Trophoblast cell (in vitro differentiated cells and primary cell): ENCODE results near the gene ROCK2.

Experiments used
- DNase-seq, 2 donors: peaks; one replicate each; pipeline ENCODE4 v3.0.0-alpha.2; 2016
- H2AFZ ChIP-seq: 2 replicates; pipeline ENCODE4 v1.6.1; 2013; ENCODE audit warnings: low read length, moderate library complexity, mild to moderate bottlenecking; ENCODE audit not compliant: insufficient read depth, poor library complexity
- H2AK5ac ChIP-seq: 2 replicates; pipeline ENCODE4 v1.6.1; 2013; ENCODE audit warnings: mild to moderate bottlenecking, low read length
- H2BK120ac ChIP-seq: 2 replicates; pipeline ENCODE4 v1.6.1; 2013; ENCODE audit warnings: low read length, mild to moderate bottlenecking, moderate library complexity; ENCODE audit not compliant: insufficient read depth, poor library complexity
- H2BK12ac ChIP-seq: 2 replicates; pipeline ENCODE4 v1.6.1; 2013; ENCODE audit warnings: mild to moderate bottlenecking, low read length, moderate library complexity
- H2BK5ac ChIP-seq: 2 replicates; pipeline ENCODE4 v1.6.1; 2013; ENCODE audit warnings: low read length, low read depth, moderate library complexity, mild to moderate bottlenecking; ENCODE audit not compliant: poor library complexity
- H3K14ac ChIP-seq: 2 replicates; pipeline ENCODE4 v1.6.1; 2013; ENCODE audit warnings: mild to moderate bottlenecking, low read length
- H3K18ac ChIP-seq: 2 replicates; pipeline ENCODE4 v1.6.1; 2013; ENCODE audit warnings: mild to moderate bottlenecking, low read length
- H3K23ac ChIP-seq: 2 replicates; pipeline ENCODE4 v1.6.1; 2013; ENCODE audit warnings: low read length
- H3K27ac ChIP-seq: 2 replicates; pipeline ENCODE4 v1.5.1; 2013; ENCODE audit warnings: low read depth, mild to moderate bottlenecking, inconsistent platforms, low read length, moderate library complexity
- H3K27me3 ChIP-seq: 2 replicates; pipeline ENCODE4 v1.6.1; 2013; ENCODE audit warnings: inconsistent platforms, mild to moderate bottlenecking, low read length, moderate library complexity; ENCODE audit not compliant: insufficient read depth
- H3K36me3 ChIP-seq, 2 experiments: 1 replicate in 1 of 2; 2 replicates in 1 of 2; pipeline ENCODE4 v1.6.1; 2013; ENCODE audit warnings: low read length in 2 of 2, mild to moderate bottlenecking in 2 of 2, moderate library complexity in 1 of 2; ENCODE audit not compliant: insufficient read depth in 2 of 2, control insufficient read depth in 1 of 2
- H3K4ac ChIP-seq: 2 replicates; pipeline ENCODE4 v1.6.1; 2013; ENCODE audit warnings: low read depth, mild to moderate bottlenecking, low read length, moderate library complexity
- H3K4me1 ChIP-seq, 2 experiments: 1 replicate in 1 of 2; 2 replicates in 1 of 2; pipeline ENCODE4 v1.6.1; 2013; ENCODE audit warnings: low read length in 2 of 2, mild to moderate bottlenecking in 2 of 2, moderate library complexity in 1 of 2; ENCODE audit not compliant: insufficient read depth in 2 of 2, control insufficient read depth in 1 of 2
- H3K4me2 ChIP-seq: 2 replicates; pipeline ENCODE4 v1.6.1; 2013; ENCODE audit warnings: inconsistent platforms, mild to moderate bottlenecking, low read length, moderate library complexity
- H3K4me3 ChIP-seq: 2 replicates; pipeline ENCODE4 v1.5.1; 2013; ENCODE audit warnings: mild to moderate bottlenecking, low read depth, low read length, inconsistent platforms
- H3K79me1 ChIP-seq: one replicate; pipeline ENCODE4 v1.6.1; 2013; ENCODE audit warnings: low read length
- H3K79me2 ChIP-seq: 2 replicates; pipeline ENCODE4 v1.6.1; 2013; ENCODE audit warnings: low read length, mild to moderate bottlenecking; ENCODE audit not compliant: control insufficient read depth, insufficient read depth, poor library complexity
- H3K9ac ChIP-seq: 2 replicates; pipeline ENCODE4 v1.6.1; 2013; ENCODE audit warnings: mild to moderate bottlenecking, low read length
- H3K9me3 ChIP-seq: 2 replicates; pipeline ENCODE4 v1.6.1; 2013; ENCODE audit warnings: low read depth, mild to moderate bottlenecking, control low read depth, inconsistent platforms, low read length; ENCODE audit not compliant: insufficient read depth
- H4K12ac ChIP-seq: 2 replicates; pipeline ENCODE4 v1.6.1; 2013; ENCODE audit warnings: low read depth, mild to moderate bottlenecking, low read length, moderate library complexity
- H4K8ac ChIP-seq: 2 replicates; pipeline ENCODE4 v1.6.1; 2013; ENCODE audit warnings: low read depth, mild to moderate bottlenecking, low read length, moderate library complexity
- H4K91ac ChIP-seq: one replicate; pipeline ENCODE4 v1.6.1; 2013; ENCODE audit warnings: low read depth, mild to moderate bottlenecking, low read length, moderate library complexity
- WGBS: extraction: QIAGEN DNeasy Blood & Tissue Kit; methylation state at CpG from one replicate; pipeline ENCODE4 v1.1.7; 2013; ENCODE audit warnings: missing lambda C conversion rate; ENCODE audit not compliant: insufficient read length, insufficient coverage; ENCODE audit errors: extremely low coverage; 5-methylcytosine and 5-hydroxymethylcytosine counted together

Gene ROCK2

GRCh38 chr2:11303290-11304013 lies 41.0 kb downstream of the ROCK2 start:
- Histone ChIP-seq H3K27ac (no peak overlapping the region), H3K4me2 (no peak overlapping the region), H3K36me3 (no peaks in the 10 kb centered on the region), H4K12ac (no peak overlapping the region), H3K4me1 (no peaks in the 10 kb centered on the region), H4K91ac (no peak overlapping the region), H2BK5ac (no peak overlapping the region), H3K9ac (no peak overlapping the region), H3K14ac (no peak overlapping the region), H3K79me2 (peaks cover 2% of the 10 kb centered on the region), H3K4me3 (no peak overlapping the region), H3K4ac (no peak overlapping the region), H2AFZ (no peak overlapping the region), H3K23ac (peak overlapping the region; percentile 99), H4K8ac (no peak overlapping the region), H3K79me1 (no peaks in the 10 kb centered on the region), H2BK12ac (no peak overlapping the region), H3K27me3 (no peaks in the 10 kb centered on the region), H3K18ac (no peak overlapping the region), H3K9me3 (no peaks in the 10 kb centered on the region), H2AK5ac (no peak overlapping the region), H2BK120ac (no peak overlapping the region)
- no peak for DNase-seq
- 100% methylated on average over 1 of the region's 5 CpGs for WGBS

- no peak overlapping the region for H2BK120ac ChIP-seq
- no peak overlapping the region for H3K4me3 ChIP-seq
- no peak overlapping the region for H2AK5ac ChIP-seq
- H3K9me3 ChIP-seq: no peaks in the 10 kb centered on the region
- H2BK5ac ChIP-seq: no peak overlapping the region
- H2AFZ ChIP-seq: no peak overlapping the region
- H4K12ac ChIP-seq: no peak overlapping the region
- no peak overlapping the region for H4K8ac ChIP-seq
- H3K36me3 ChIP-seq: no peaks in the 10 kb centered on the region
- DNase-seq: no peak
- H3K4me2 ChIP-seq: no peak overlapping the region
- no peak overlapping the region for H3K18ac ChIP-seq
- no peak overlapping the region for H3K14ac ChIP-seq
- H3K4ac ChIP-seq: no peak overlapping the region
- no peaks in the 10 kb centered on the region for H3K79me1 ChIP-seq
- H3K27ac ChIP-seq: no peak overlapping the region
- no peaks in the 10 kb centered on the region for H3K4me1 ChIP-seq
- WGBS: no CpG with 5 or more reads among the region's 6 CpGs
- no peak overlapping the region for H2BK12ac ChIP-seq
- H3K23ac ChIP-seq: no peak overlapping the region
- no peaks in the 10 kb centered on the region for H3K27me3 ChIP-seq
- H3K79me2 ChIP-seq: peaks cover 5% of the 10 kb centered on the region
- H3K9ac ChIP-seq: no peak overlapping the region
- H4K91ac ChIP-seq: no peak overlapping the region
Observed at GRCh38 chr2:11299439-11299838, 45.0 kb downstream of the ROCK2 start.

GRCh38 chr2:11298592-11298991 lies 45.8 kb downstream of the ROCK2 start:
- no peak overlapping the region for H3K23ac ChIP-seq
- WGBS: no CpG with 5 or more reads among the region's 3 CpGs
- DNase-seq: no peak

GRCh38 chr2:11296401-11296800 lies 48.0 kb downstream of the ROCK2 start:
- Histone ChIP-seq H3K4ac (no peak overlapping the region), H3K9ac (no peak overlapping the region), H2BK12ac (no peak overlapping the region), H3K79me2 (peaks cover 5% of the 10 kb centered on the region), H4K12ac (no peak overlapping the region), H3K27ac (no peak overlapping the region), H4K8ac (no peak overlapping the region), H3K4me2 (no peak overlapping the region), H2AFZ (no peak overlapping the region), H3K18ac (no peak overlapping the region), H4K91ac (no peak overlapping the region), H3K79me1 (no peaks in the 10 kb centered on the region), H3K36me3 (no peaks in the 10 kb centered on the region), H3K23ac (no peak overlapping the region), H3K9me3 (no peaks in the 10 kb centered on the region), H2BK120ac (no peak overlapping the region), H3K27me3 (no peaks in the 10 kb centered on the region), H3K4me1 (peaks cover 0 to 2% of the 10 kb centered on the region in 2 experiments), H3K4me3 (no peak overlapping the region), H2BK5ac (no peak overlapping the region), H3K14ac (no peak overlapping the region), H2AK5ac (no peak overlapping the region)
- no peak for DNase-seq
- WGBS: no CpG with 5 or more reads among the region's 2 CpGs

More at GRCh38 chr2:11298592-11298991, 45.8 kb downstream of the ROCK2 start:
- H3K27ac ChIP-seq: no peak overlapping the region
- no peak overlapping the region for H2AFZ ChIP-seq
- no peak overlapping the region for H4K12ac ChIP-seq
- H3K4me1 ChIP-seq: no peaks in the 10 kb centered on the region
- no peak overlapping the region for H3K18ac ChIP-seq
- no peak overlapping the region for H4K91ac ChIP-seq
- no peak overlapping the region for H2BK5ac ChIP-seq
- H3K27me3 ChIP-seq: no peaks in the 10 kb centered on the region
- H3K9ac ChIP-seq: no peak overlapping the region
- no peak overlapping the region for H2AK5ac ChIP-seq
- no peak overlapping the region for H3K4me2 ChIP-seq
- H3K9me3 ChIP-seq: no peaks in the 10 kb centered on the region
- no peak overlapping the region for H2BK120ac ChIP-seq
- H3K79me2 ChIP-seq: peaks cover 5% of the 10 kb centered on the region
- H4K8ac ChIP-seq: no peak overlapping the region
- H3K14ac ChIP-seq: no peak overlapping the region
- no peak overlapping the region for H3K4ac ChIP-seq
- no peak overlapping the region for H2BK12ac ChIP-seq
- H3K36me3 ChIP-seq: no peaks in the 10 kb centered on the region
- H3K4me3 ChIP-seq: no peak overlapping the region
- no peaks in the 10 kb centered on the region for H3K79me1 ChIP-seq
